Stimulated activated CD4-positive, alpha-beta T cell treated with anti-CD3 and anti-CD28 coated beads, Interleukin-15, amount 100 ng/mL, for 24 hours (primary cell): ENCODE measurements around the gene MAP3K10.
"Not testable (repeated sequence)": the region's sequence is repeated elsewhere in the genome, so short reads cannot be mapped to it uniquely, and the experiment has no call there.

ENCODE experiments used
- DNase-seq: peaks from one replicate; pipeline ENCODE4 v3.0.0-alpha.2; 2020

The MAP3K10 gene

GRCh38 chr19:40217934-40218890, 27.0 kb downstream of the MAP3K10 start, which contains the start of gene TTC9B:
TSS of gene TTC9B (minus strand) at chr19:40218384. CDS start at chr19:40218381, 3 bp downstream.
- DNase-seq = peak; percentile 63

DNA sequence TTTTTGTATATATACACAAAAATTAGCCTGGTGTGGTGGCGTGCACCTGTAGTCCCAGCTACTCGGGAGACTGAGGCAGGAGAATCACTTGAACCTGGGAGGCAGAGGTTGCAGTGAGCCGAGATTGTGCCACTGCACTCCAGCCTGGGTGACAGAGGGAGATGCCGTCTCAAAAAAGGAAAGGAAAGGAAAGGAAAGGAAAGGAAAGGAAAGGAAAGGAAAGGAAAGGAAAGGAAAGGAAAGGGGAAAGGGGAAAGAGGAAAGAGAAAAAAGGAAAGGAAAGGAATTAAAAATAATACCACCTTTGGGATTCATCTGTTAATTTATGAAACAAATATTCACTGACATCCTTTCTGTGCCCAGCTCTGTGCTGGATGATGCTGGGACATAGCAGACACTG, 27.8 kb downstream of the MAP3K10 start:
- not testable (repeated sequence) for DNase-seq

GRCh38 chr19:40219721-40220276, 28.6 kb downstream of the MAP3K10 start:
- no peak for DNase-seq

DNA sequence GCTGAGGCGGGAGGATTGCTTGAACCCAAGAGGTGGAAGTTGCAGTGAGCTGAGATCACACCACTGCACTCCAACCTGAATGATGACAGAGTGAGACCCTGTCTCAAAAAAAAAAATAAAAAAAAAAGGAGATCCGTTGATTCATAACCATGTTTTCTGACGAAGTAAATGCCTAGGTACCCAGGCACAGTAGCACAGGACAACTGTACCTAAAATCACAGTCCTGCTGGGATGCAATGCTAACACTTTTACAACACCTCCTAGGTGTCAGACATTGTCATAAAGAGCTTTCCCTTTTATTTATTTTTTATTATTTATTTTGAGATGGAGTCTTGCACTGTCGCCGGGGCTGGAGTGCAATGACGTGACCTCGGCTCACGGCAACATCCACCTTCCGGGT, 29.4 kb downstream of the MAP3K10 start:
- DNase-seq = no peak

DNA sequence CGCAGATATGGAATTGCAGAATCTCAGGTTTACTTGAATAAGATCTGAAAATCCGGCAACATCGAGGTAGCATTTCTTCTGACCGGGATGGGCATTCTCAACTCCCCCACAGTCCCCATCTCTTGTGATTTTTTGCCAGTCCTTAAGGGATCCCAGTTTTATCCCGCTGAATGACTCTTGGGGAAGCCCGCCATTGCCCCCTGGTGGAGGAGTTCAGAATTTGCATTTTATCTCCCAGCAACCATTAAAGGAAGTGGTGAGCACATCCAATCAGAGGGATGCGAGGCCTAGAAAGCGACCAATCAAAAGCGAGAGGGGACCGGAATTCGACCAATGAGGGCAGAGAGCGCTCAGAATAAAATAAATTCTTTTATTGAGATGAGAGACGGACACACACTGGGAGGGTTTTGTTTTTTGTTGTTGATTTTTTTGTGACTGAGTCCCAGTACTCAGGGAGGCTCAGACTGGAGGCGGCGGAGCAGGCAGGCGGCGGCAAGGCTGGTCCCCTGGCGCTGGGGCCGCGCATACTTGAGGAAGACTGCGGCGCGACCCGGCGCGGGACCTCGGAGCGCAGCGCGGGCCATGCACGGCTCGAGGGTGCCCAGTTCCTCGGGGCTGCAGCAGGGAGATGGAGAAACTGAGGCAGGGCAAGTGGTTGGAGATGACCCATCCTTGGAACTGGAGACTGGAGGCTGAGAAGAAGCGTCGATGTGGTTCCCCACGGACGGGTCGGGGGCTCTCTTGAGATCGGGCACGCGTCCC, 30.8 kb downstream of the MAP3K10 start:
- peak; percentile 77 for DNase-seq

DNA sequence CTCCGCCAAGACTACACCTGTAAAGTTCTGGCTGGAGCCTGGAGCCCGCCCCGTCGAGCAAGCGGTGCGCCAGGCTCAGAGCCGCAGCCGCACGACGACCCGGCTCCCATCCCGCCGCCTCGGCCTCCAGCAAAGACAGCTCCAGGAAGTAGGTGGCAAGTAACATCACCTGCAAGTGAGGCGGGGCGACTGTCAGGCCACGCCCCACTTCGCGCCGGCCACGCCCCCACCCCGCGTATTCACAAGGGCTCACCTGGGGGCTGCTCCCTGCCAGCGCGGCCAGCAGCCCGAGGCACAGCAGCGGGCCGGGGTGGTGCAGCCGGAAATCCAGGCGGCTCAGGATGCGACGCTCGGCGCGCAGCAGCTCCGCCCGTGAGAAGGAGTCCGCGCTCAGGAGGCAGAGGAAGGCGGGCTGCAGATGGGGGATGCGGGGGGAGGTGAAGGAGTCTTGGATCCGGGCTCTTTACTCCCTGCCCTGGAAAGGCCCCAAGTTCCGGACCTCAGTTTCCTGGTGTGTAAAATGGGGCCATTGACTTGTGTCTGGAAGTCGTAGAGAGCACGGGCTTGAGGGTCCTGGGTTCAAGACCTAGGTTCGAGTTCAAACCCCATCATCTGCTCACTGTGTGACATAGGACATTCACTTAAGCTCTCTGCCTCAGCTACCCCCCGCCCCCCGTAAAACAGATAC, 32.1 kb downstream of the MAP3K10 start:
- peak; percentile 32 for DNase-seq

DNA sequence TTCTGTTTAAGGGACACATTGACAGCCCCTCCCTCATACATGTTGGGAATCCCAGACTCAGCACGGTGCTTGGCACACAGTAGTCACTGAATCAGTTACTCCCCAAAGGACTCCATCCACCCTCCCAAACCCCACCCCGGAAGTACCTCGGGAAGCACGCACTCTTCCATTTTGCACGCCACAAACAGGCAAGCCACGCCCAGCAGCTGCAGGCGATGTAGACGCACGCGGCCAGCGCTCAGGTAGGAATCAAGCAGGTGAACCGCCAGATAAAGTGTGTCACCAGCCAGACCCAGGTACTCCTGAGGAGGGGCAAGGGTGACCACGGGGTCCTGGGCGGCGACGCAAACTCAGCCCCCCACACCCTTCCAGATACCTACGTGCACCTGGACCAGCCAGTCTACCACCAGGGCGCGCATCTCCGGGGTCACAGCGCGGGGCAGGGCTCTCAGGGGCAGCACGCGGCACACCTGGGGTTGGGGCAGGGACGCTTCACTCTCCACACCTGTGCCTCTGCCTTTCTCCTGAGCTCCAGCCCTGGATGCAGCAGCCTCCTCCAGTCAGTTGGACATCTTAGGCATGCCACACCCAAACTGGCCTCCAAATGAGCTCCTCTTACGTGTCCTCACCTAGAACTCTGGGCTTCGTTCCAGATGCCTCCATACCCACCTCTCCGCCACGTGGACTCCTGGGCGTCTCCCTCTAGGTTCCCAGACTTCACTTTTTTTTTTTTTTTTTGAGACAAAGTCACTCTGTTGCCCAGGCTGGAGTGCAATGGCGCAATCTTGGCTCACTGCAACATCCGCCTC, 33.3 kb downstream of the MAP3K10 start:
- DNase-seq = no peak

- no peak for DNase-seq
These were observed 34.4 kb downstream of the MAP3K10 start for GRCh38 chr19:40225440-40226305.

DNA sequence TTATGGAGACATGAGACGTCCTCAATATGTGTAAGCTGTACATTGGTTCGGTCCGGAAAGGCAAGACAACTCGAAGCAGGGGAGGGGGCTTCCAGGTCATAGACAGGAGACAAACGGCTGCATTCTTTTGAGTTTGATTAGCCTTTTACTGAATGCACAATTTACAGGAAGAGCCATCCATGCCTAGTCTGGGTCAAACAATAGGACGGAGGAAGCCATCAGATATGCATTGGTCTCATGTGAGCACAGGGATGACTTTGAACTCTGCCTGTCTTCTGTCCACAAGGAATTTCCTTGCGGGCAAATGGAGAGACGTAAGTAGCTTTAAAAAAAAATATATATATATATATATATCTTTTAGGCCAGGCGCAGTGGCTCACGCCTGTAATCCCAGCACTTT, 37.1 kb downstream of the MAP3K10 start:
- no peak for DNase-seq

GRCh38 chr19:40228863-40229262, 37.6 kb downstream of the MAP3K10 start:
- no peak for DNase-seq

DNA sequence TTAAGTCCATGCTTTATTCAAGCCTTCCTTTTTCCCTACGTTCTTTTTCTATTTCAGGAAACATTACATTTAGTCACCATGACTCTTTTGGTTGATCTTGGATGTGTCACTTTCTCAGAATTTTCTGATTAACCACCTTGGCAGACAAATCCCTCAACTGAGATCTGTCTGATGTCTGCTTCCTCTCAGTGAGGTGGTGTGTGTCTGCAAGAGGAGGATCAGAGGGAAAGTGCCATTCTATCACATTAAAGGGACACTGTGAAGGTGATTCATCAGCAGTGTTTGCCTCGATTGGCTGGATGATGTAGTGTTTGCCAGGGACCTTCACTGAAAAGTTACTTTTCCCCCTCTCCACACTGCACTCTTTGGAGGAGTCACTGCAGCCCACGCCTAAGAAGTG, 38.3 kb downstream of the MAP3K10 start:
- DNase-seq = peak; percentile 31

DNA sequence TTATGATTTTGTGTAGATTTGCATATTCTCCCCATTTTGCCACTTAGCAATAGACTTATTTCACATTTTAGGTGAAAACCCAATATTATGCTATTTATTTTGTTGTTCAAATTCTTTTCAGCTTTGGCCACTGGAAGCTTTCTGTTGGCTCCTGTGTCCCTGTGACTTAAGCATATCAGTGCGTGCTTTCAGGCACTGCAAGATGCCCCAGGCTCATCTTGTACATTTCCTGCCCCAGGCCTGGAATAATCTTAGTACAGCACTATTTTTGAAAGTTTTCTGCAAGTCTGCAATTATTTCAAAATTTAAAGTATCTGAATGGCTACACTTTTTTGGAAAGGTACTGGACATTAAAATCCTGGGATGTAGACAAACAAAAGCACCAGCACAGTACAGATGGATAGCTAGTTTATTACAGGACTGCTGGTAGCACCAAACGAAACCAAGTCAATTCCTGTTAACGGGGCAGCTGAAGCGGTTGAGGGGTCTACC, 38.7 kb downstream of the MAP3K10 start:
- no peak for DNase-seq

- DNase-seq = no peak
These were observed 39.8 kb downstream of the MAP3K10 start for GRCh38 chr19:40231057-40231456.

DNA sequence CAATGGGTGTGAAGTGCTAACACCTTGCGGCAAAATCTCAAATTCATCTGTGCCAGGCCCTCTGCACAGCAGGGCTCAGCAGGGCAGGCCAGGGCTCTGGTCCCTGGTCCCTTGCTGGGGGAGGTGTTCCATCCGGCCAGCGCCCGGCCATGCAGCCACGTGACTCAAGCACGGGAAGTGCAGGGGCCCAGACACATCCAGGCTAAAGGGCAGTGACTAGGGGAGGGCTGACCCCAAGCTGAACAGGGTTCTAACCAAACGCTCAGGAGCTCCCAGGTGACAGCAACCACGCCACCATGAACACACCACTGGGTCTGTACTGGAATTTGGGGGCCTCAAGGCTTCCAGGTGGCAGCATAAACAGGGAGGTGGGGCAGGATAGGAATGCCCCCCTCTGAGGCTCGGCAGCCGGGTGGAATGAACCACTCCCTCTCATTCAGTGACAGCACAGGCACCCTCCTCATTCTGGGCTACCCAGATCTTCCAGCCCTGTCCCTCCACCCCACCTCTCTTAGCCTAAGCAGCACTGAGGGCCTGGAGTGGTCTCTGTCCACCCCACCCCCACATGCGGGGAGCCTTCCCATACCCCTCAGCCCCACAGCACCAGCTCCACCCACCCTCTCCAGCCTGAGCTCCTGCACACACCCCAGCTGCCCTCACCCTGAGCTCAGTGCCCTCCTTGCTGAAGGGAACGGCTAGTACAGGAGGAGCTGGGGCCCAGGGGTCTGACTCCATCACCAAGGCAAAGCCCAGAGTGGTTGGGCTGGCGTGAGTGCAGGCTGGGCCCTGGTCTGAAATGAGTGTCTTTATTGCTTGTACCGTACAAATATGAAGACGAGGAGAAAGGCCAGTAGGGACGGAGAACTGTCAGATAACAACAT, 40.6 kb downstream of the MAP3K10 start:
- no peak for DNase-seq

DNA sequence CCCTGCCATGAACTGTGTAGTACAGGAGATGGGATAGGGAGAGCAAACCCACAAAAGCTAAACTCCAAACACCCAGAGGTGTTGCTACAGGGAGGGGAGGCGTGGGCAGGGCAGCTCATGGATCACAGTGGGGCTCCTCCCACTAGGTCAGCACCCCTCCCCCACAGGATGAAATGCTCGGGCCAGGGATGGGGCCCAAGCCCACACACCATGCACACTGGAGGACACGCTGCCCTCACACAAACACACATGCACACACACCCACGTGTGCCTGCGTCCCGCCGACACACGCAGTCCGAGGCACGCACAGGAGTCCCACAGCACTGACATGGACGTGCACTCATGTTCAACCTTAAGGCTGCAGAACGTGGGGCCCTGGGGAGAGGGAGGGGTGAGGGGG, 41.3 kb downstream of the MAP3K10 start:
- no peak for DNase-seq

GRCh38 chr19:40232949-40233810, 42.0 kb downstream of the MAP3K10 start:
- DNase-seq = no peak

- no peak for DNase-seq
These were observed 42.7 kb downstream of the MAP3K10 start for GRCh38 chr19:40233811-40234389.
